Endothelial cell of umbilical vein (primary cell): ENCODE measurements around the gene ARHGAP15. TPM values are rescaled to one million over a fixed set of nuclear protein-coding genes. Genes with fewer than 3 reads are reported as not detected.

ENCODE experiments used
- BruUV-seq: library from RNA; stranded (reverse); fragments of 400-500 nt; replicated peaks from 2 replicates; lab custom pipeline; 2021; lab: Mats Ljungman, UMichigan
- CTCF ChIA-PET: fragments of 300-600, 350-600 bp; sonication (Branson Sonifier 250); formaldehyde crosslinking; loops from one replicate; lab custom pipeline; 2021; ENCODE audit warnings: antibody characterized with exemption, inconsistent platforms; lab: Charles Lee
- POLR2A ChIA-PET: fragments of 300-600, 350-600 bp; sonication (Branson Sonifier 250); formaldehyde crosslinking; loops from one replicate; lab custom pipeline; 2021; ENCODE audit warnings: antibody characterized with exemption, inconsistent platforms; lab: Charles Lee
- DNase-seq: peaks from one replicate; pipeline ENCODE4 v3.0.0-alpha.2; 2011; ENCODE audit warnings: low read depth, low spot score
- FAIRE-seq: peaks from 2 replicates; lab custom pipeline; 2011; peaks lifted over from hg19 to GRCh38; lab: Jason Lieb, UNC
- H2AFZ ChIP-seq: 2 replicates; pipeline ENCODE4 v1.6.0; 2012; ENCODE audit warnings: low read depth, low read length, control low read depth, inconsistent platforms
- H3K27ac ChIP-seq: 2 replicates; pipeline ENCODE4 v1.5.1; 2011; ENCODE audit warnings: low read depth, mild to moderate bottlenecking, control low read depth, low read length, moderate library complexity; ENCODE audit not compliant: insufficient read depth
- H3K27me3 ChIP-seq, 2 experiments: 2 replicates each; pipeline versions ENCODE4 v1.6.0 to v1.6.1; 2011; ENCODE audit warnings: low read length in 2 of 2, mixed read lengths in 1 of 2; ENCODE audit not compliant: control insufficient read depth in 2 of 2, insufficient read depth in 2 of 2
- H3K36me3 ChIP-seq, 2 experiments: 2 replicates in 1 of 2; 3 replicates in 1 of 2; pipeline ENCODE4 v1.5.1; 2011; ENCODE audit warnings: low read length in 2 of 2, mild to moderate bottlenecking in 1 of 2, moderate library complexity in 1 of 2; ENCODE audit not compliant: control insufficient read depth in 2 of 2, insufficient read depth in 2 of 2; ENCODE audit errors: extremely low read depth in 1 of 2
- H3K4me1 ChIP-seq: 3 replicates; pipeline ENCODE4 v1.5.1; 2011; ENCODE audit warnings: mild to moderate bottlenecking, low read length; ENCODE audit not compliant: control insufficient read depth, insufficient read depth; ENCODE audit errors: extremely low read depth
- H3K4me2 ChIP-seq: 2 replicates; pipeline ENCODE4 v1.6.1; 2011; ENCODE audit warnings: low read length, control low read depth, mixed read lengths; ENCODE audit not compliant: insufficient read depth
- H3K4me3 ChIP-seq, 3 experiments: fragments of 200-600 bp in 1 of 3; sonication (generic), shearing (Covaris generic) in 1 of 3; replicated peaks in 1 of 3; 2 replicates each; pipeline ENCODE4 v1.5.1; 2011 to 2016; ENCODE audit warnings: control low read depth in 3 of 3, low read length in 3 of 3, mild to moderate bottlenecking in 2 of 3, inconsistent platforms in 1 of 3, low read depth in 1 of 3, moderate library complexity in 1 of 3; ENCODE audit not compliant: insufficient read depth in 1 of 3
- H3K79me2 ChIP-seq: 2 replicates; pipeline ENCODE4 v1.6.0; 2012; ENCODE audit warnings: low read length, inconsistent platforms; ENCODE audit not compliant: control insufficient read depth, insufficient read depth
- H3K9ac ChIP-seq: replicated peaks from 2 replicates; pipeline ENCODE3; 2011; ENCODE audit warnings: low read length, control low read depth; ENCODE audit not compliant: insufficient read depth; ENCODE audit errors: extremely low read depth
- H3K9me1 ChIP-seq: replicated peaks from 3 replicates; pipeline ENCODE4 v1.6.0; 2011; ENCODE audit warnings: mild to moderate bottlenecking, low read length; ENCODE audit not compliant: control insufficient read depth, insufficient read depth; ENCODE audit errors: extremely low read depth
- H3K9me3 ChIP-seq: replicated peaks from 2 replicates; pipeline ENCODE4 v1.5.1; 2012; ENCODE audit warnings: low read length, inconsistent platforms; ENCODE audit not compliant: control insufficient read depth, insufficient read depth
- H4K20me1 ChIP-seq: replicated peaks from 2 replicates; pipeline ENCODE3; 2011; ENCODE audit warnings: mild to moderate bottlenecking, low read length; ENCODE audit not compliant: control insufficient read depth, insufficient read depth; ENCODE audit errors: extremely low read depth
- EZH2 ChIP-seq: IDR thresholded peaks from 2 replicates; pipeline ENCODE4 v1.6.1; 2012; ENCODE audit warnings: borderline replicate concordance, low read depth, mild to moderate bottlenecking, moderate library complexity, low read length, inconsistent platforms; ENCODE audit not compliant: severe bottlenecking
- FOS ChIP-seq: IDR thresholded peaks from 2 replicates; pipeline ENCODE4 v1.6.1; 2011; ENCODE audit warnings: mild to moderate bottlenecking, low read length, moderate library complexity, borderline replicate concordance; ENCODE audit not compliant: insufficient read depth
- GATA2 ChIP-seq: IDR thresholded peaks from 2 replicates; pipeline ENCODE4 v1.7.0; 2011; ENCODE audit warnings: low read depth, mild to moderate bottlenecking, moderate library complexity, mixed read lengths, low read length; ENCODE audit not compliant: insufficient read length, insufficient read depth
- JUN ChIP-seq: IDR thresholded peaks from 2 replicates; pipeline ENCODE4 v1.6.1; 2011; ENCODE audit warnings: borderline replicate concordance, low read depth; ENCODE audit not compliant: insufficient read length, insufficient read depth
- MYC ChIP-seq: IDR thresholded peaks from one replicate; pipeline ENCODE4 v1.6.1; 2011; ENCODE audit warnings: mild to moderate bottlenecking, low read depth, low read length
- POLR2A ChIP-seq: IDR thresholded peaks from 2 replicates; pipeline ENCODE4 v1.6.1; 2012; ENCODE audit warnings: low read depth, mild to moderate bottlenecking, control low read depth, low read length
- POLR2AphosphoS5 ChIP-seq: IDR thresholded peaks from 2 replicates; pipeline ENCODE4 v1.6.1; 2012; ENCODE audit warnings: low read depth, mild to moderate bottlenecking, control low read depth, low read length, moderate library complexity; ENCODE audit not compliant: insufficient read depth
- dilution Hi-C: fragments of 300-500 bp; cut with MboI; formaldehyde crosslinking; loops from one replicate; pipeline ENCODE4 v1.15.0; 2019; ENCODE audit warnings: low sequenced_read_pairs; ENCODE audit not compliant: extremely low pct_ligation_motif_present
- intact Hi-C: fragments of 100-400 bp; cut with micrococcal nuclease; formaldehyde crosslinking; loops from one replicate; pipeline ENCODE4 v1.10.0; 2022
- polyA plus RNA-seq, 4 experiments: library from polyadenylated mRNA; depleted of rRNA in 3 of 4; stranded (reverse) in 3 of 4; unstranded in 1 of 4; fragments of >200 nt; gene quantifications; 2 replicates each; pipeline versions ENCODE4 v1.2.1 to v1.2.3, GENCODE V29; 2011 to 2012; ENCODE audit warnings: missing spikeins in 1 of 4
- total RNA-seq: library from RNA; stranded (reverse); gene quantifications from 2 replicates; pipeline ENCODE4 v1.2.3, GENCODE V29; 2021
- TF ChIP-seq, protein P1 (sequence below), 2 donors: IDR thresholded peaks; 1 replicate in 1 of 2; 2 replicates in 1 of 2; pipeline ENCODE4 v1.5.1; 2011; ENCODE audit warnings: low read length in 2 of 2, mild to moderate bottlenecking in 2 of 2, moderate library complexity in 2 of 2, control low read depth in 1 of 2, inconsistent platforms in 1 of 2, low read depth in 1 of 2; ENCODE audit not compliant: insufficient read depth in 1 of 2; ENCODE audit errors: extremely low read depth in 1 of 2
- TF ChIP-seq, protein P2 (sequence below): IDR thresholded peaks from 2 replicates; pipeline ENCODE4 v1.6.1; 2011; ENCODE audit not compliant: insufficient read depth, insufficient read length

Gene ARHGAP15
- total and polyA plus RNA-seq, 2 donors (not counting 3 experiments of a cell fraction or from before 2014, with no cell fraction given) = not detected

- no TSS peak for BruUV-seq
- no peak overlapping the region for H3K4me2 ChIP-seq
- H3K9me1 ChIP-seq = no peaks in the 10 kb centered on the region
- no peak overlapping the region for H3K9ac ChIP-seq
- no peak overlapping the region for H2AFZ ChIP-seq
- H3K79me2 ChIP-seq = no peaks in the 10 kb centered on the region
- H3K4me3 ChIP-seq = no peak overlapping the region
- TF ChIP-seq FOS (no peak), EZH2 (no peak), JUN (no peak), POLR2AphosphoS5 (no peak), GATA2 (no peak), MYC (no peak), POLR2A (no peak)
- TF ChIP-seq, protein P1, sequence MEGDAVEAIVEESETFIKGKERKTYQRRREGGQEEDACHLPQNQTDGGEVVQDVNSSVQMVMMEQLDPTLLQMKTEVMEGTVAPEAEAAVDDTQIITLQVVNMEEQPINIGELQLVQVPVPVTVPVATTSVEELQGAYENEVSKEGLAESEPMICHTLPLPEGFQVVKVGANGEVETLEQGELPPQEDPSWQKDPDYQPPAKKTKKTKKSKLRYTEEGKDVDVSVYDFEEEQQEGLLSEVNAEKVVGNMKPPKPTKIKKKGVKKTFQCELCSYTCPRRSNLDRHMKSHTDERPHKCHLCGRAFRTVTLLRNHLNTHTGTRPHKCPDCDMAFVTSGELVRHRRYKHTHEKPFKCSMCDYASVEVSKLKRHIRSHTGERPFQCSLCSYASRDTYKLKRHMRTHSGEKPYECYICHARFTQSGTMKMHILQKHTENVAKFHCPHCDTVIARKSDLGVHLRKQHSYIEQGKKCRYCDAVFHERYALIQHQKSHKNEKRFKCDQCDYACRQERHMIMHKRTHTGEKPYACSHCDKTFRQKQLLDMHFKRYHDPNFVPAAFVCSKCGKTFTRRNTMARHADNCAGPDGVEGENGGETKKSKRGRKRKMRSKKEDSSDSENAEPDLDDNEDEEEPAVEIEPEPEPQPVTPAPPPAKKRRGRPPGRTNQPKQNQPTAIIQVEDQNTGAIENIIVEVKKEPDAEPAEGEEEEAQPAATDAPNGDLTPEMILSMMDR (IDR thresholded peaks at IDR 0.05; ENCODE audit: extremely low read depth in 1 of 2, insufficient read depth in 1 of 2, low read depth in 1 of 2, low read length in 2 of 2) = no peak
- TF ChIP-seq, protein P2, sequence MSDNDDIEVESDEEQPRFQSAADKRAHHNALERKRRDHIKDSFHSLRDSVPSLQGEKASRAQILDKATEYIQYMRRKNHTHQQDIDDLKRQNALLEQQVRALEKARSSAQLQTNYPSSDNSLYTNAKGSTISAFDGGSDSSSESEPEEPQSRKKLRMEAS = no peak
- H3K9me3 ChIP-seq = no peaks in the 10 kb centered on the region
- intact Hi-C loops (no loop called here), dilution Hi-C loops (no loop called here)
- no peaks in the 10 kb centered on the region for H3K36me3 ChIP-seq
- ChIA-PET POLR2A (no interaction called here), CTCF (no interaction called here)
- H3K27me3 ChIP-seq = no peaks in the 10 kb centered on the region
- FAIRE-seq (no peak), DNase-seq (no peak)
- no peak overlapping the region for H3K27ac ChIP-seq
- peaks cover 8% of the 10 kb centered on the region for H3K4me1 ChIP-seq
- no peaks in the 10 kb centered on the region for H4K20me1 ChIP-seq
Observed at GRCh38 chr2:143469323-143469722, 340.1 kb downstream of the ARHGAP15 start.
